Measurements from ENCODE around the gene ERI3.

DNA sequence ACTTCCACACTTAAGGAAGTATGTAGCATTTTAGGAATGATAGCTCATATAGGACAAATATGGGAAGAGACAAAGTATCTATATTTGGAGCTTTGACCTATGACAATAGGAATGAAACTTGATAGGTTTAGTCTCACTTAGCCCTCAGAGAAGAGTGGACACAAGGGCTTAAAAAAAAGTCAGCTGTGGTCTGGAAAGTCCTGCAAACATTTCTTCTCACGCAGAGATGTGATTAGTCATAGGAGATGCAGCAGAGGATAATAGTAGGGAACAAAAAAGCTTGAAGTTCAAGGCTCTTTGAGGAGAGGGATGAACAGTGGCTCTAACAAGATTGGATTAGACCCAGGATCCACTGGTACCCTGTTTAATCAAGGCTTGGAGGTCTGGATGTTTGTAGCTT, 35.2 kb upstream of the ERI3 start:
- TF ChIP-seq, protein P1, sequence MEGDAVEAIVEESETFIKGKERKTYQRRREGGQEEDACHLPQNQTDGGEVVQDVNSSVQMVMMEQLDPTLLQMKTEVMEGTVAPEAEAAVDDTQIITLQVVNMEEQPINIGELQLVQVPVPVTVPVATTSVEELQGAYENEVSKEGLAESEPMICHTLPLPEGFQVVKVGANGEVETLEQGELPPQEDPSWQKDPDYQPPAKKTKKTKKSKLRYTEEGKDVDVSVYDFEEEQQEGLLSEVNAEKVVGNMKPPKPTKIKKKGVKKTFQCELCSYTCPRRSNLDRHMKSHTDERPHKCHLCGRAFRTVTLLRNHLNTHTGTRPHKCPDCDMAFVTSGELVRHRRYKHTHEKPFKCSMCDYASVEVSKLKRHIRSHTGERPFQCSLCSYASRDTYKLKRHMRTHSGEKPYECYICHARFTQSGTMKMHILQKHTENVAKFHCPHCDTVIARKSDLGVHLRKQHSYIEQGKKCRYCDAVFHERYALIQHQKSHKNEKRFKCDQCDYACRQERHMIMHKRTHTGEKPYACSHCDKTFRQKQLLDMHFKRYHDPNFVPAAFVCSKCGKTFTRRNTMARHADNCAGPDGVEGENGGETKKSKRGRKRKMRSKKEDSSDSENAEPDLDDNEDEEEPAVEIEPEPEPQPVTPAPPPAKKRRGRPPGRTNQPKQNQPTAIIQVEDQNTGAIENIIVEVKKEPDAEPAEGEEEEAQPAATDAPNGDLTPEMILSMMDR (IDR thresholded peaks at IDR 0.05), result no peak
- no peak for TF ChIP-seq POLR2A (IDR thresholded peaks at IDR 0.05)
